ENCODE results near the gene KLHDC10.

DNA sequence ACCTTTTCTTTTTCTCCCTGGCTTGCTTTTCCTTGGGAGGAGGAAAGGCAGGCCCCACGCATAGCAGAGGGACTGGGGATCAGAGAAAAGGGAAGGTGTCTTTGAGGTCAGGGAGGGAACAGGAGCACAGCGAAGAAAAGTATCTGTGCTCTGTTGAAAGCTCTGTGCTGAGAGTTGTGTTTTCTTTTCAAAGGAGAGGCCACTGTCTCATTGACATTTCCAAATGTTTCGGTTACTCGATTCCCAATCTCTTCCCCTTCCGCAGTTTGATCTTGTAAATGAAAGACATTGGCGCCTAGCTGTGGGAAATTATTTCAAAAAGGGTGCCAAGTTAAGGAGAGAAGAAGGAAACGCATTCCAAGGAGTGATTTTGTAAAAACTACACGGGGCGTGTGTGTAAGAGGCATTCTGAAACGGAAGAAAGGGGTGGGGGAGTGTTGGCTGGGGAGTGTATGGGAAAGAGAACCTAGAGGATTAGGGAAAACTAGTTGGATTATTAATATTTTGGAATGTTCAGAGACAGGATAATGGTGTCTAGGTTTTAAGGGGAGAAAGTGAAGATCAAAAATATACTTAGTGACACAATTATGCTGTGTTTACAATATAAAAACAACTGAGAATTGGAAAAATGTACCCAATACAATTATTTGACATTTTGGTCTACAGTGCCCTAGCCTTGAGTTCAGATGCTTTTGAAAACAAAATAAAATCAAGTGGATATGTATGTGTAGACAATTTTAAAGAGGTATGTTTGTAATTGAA lies 708 bp downstream of the KLHDC10 start:
- TF ChIP-seq POLR2A (IDR thresholded peaks at IDR 0.05) (no peak), CTCF (IDR thresholded peaks at IDR 0.05) (no peak), POLR2AphosphoS5 (IDR thresholded peaks at IDR 0.05) (no peak), EP300 (IDR thresholded peaks at IDR 0.05) (no peak)
